ENCODE data around the gene ANKRD16. TPM values are rescaled to one million over a fixed set of nuclear protein-coding genes. Genes with fewer than 3 reads are reported as not detected.
A peak's percentile ranks its signal among the peaks of the same experiment; 100 is the strongest.

ANKRD16 gene
- total RNA-seq, 1 experiment from 2014 or later: 12.2 TPM

DNA sequence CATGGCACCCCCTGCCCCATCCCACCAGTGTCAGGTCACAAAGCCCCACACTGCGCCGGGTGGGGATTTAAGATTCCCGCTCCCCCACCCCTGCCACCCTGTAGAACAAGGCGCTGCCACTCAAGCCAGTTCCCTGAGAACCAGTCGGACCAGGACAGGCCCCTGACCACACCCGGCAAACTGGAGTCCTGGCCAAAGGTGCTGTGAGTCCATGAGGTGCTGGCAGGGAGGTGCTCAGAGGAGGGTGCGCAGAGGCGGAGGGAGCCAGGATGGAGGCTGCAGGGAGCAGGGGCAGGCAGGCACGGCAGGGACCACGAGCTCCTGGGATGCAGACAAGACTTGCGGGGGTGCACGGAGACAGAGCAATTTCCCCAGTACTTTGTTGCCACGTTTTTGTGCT lies 56.7 kb downstream of the ANKRD16 start:
- Mint-ChIP-seq H3K4me1 (no peaks in the 10 kb centered on the region), H3K4me3 (no peak overlapping the region), H3K36me3 (no peaks in the 10 kb centered on the region), H3K9me3 (no peaks in the 10 kb centered on the region), H3K27ac (no peak overlapping the region), H3K27me3 (ENCODE audit: low read depth) (no peaks in the 10 kb centered on the region)
- CTCF ChIA-PET: no interaction called here
- ATAC-seq (no peak), DNase-seq (ENCODE audit: low spot score) (no peak)
- TF ChIP-seq ZNF423 (CRISPR knock-in tag; IDR thresholded peaks at IDR 0.05): no peak
- TF ChIP-seq, protein P1, sequence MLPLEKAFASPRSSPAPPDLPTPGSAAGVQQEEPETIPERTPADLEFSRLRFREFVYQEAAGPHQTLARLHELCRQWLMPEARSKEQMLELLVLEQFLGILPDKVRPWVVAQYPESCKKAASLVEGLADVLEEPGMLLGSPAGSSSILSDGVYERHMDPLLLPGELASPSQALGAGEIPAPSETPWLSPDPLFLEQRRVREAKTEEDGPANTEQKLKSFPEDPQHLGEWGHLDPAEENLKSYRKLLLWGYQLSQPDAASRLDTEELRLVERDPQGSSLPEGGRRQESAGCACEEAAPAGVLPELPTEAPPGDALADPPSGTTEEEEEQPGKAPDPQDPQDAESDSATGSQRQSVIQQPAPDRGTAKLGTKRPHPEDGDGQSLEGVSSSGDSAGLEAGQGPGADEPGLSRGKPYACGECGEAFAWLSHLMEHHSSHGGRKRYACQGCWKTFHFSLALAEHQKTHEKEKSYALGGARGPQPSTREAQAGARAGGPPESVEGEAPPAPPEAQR (CRISPR knock-in tag; IDR thresholded peaks at IDR 0.05): no peak
- TF ChIP-seq, protein P2, sequence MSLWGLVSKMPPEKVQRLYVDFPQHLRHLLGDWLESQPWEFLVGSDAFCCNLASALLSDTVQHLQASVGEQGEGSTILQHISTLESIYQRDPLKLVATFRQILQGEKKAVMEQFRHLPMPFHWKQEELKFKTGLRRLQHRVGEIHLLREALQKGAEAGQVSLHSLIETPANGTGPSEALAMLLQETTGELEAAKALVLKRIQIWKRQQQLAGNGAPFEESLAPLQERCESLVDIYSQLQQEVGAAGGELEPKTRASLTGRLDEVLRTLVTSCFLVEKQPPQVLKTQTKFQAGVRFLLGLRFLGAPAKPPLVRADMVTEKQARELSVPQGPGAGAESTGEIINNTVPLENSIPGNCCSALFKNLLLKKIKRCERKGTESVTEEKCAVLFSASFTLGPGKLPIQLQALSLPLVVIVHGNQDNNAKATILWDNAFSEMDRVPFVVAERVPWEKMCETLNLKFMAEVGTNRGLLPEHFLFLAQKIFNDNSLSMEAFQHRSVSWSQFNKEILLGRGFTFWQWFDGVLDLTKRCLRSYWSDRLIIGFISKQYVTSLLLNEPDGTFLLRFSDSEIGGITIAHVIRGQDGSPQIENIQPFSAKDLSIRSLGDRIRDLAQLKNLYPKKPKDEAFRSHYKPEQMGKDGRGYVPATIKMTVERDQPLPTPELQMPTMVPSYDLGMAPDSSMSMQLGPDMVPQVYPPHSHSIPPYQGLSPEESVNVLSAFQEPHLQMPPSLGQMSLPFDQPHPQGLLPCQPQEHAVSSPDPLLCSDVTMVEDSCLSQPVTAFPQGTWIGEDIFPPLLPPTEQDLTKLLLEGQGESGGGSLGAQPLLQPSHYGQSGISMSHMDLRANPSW (CRISPR knock-in tag; conservative IDR thresholded peaks at IDR 0.05; ENCODE audit: low read depth): no peak
- no peak for TF ChIP-seq ATF1 (CRISPR knock-in tag; IDR thresholded peaks at IDR 0.05)
- TF ChIP-seq MXD4 (CRISPR knock-in tag; IDR thresholded peaks at IDR 0.05; ENCODE audit: borderline replicate concordance): no peak
- TF ChIP-seq JAZF1 (CRISPR knock-in tag; IDR thresholded peaks at IDR 0.05): no peak
- POLR2A ChIA-PET: interaction anchor here (0.6 kb wide), 1 partner anchor 14 kb away, joined by 6 read pairs; no protein-coding TSS in a partner anchor

DNA sequence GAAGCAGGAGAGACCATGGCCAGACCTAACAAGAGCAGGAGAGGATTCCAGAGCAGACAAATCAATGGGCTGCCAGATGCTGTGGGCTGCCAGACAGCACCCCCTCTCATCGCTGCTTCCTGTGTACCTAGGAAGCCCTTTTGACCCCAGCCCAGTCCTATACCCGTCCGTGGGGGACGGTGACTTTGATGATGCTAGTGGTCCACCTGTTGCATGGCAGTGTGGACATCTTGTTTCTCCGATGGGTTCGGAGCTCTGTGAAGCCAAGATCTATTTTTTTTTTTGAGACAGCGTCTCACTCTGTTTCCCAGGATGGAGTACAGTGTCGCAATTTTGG lies 58.3 kb downstream of the ANKRD16 start:
- no peaks in the 10 kb centered on the region for H3K36me3 Mint-ChIP-seq
- no peak overlapping the region for H3K27ac Mint-ChIP-seq
- DNase-seq (ENCODE audit: low spot score) (no peak), ATAC-seq (no peak)
- no peaks in the 10 kb centered on the region for H3K9me3 Mint-ChIP-seq
- ChIA-PET POLR2A (interaction anchor here (0.6 kb wide), 1 partner anchor 71 kb away, joined by 3 read pairs; no protein-coding TSS in a partner anchor), CTCF (no interaction called here)
- H3K4me1 Mint-ChIP-seq: no peaks in the 10 kb centered on the region
- no peaks in the 10 kb centered on the region for H3K27me3 Mint-ChIP-seq (ENCODE audit: low read depth)
- TF ChIP-seq GABPB1 (CRISPR knock-in tag; IDR thresholded peaks at IDR 0.05): 0 out of 2 replicates have a peak, but pooled peaks have one; percentile 34
- TF ChIP-seq, protein P3, sequence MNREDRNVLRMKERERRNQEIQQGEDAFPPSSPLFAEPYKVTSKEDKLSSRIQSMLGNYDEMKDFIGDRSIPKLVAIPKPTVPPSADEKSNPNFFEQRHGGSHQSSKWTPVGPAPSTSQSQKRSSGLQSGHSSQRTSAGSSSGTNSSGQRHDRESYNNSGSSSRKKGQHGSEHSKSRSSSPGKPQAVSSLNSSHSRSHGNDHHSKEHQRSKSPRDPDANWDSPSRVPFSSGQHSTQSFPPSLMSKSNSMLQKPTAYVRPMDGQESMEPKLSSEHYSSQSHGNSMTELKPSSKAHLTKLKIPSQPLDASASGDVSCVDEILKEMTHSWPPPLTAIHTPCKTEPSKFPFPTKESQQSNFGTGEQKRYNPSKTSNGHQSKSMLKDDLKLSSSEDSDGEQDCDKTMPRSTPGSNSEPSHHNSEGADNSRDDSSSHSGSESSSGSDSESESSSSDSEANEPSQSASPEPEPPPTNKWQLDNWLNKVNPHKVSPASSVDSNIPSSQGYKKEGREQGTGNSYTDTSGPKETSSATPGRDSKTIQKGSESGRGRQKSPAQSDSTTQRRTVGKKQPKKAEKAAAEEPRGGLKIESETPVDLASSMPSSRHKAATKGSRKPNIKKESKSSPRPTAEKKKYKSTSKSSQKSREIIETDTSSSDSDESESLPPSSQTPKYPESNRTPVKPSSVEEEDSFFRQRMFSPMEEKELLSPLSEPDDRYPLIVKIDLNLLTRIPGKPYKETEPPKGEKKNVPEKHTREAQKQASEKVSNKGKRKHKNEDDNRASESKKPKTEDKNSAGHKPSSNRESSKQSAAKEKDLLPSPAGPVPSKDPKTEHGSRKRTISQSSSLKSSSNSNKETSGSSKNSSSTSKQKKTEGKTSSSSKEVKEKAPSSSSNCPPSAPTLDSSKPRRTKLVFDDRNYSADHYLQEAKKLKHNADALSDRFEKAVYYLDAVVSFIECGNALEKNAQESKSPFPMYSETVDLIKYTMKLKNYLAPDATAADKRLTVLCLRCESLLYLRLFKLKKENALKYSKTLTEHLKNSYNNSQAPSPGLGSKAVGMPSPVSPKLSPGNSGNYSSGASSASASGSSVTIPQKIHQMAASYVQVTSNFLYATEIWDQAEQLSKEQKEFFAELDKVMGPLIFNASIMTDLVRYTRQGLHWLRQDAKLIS (CRISPR knock-in tag; IDR thresholded peaks at IDR 0.05; ENCODE audit: borderline replicate concordance): no peak
- H3K4me3 Mint-ChIP-seq: no peak overlapping the region

DNA sequence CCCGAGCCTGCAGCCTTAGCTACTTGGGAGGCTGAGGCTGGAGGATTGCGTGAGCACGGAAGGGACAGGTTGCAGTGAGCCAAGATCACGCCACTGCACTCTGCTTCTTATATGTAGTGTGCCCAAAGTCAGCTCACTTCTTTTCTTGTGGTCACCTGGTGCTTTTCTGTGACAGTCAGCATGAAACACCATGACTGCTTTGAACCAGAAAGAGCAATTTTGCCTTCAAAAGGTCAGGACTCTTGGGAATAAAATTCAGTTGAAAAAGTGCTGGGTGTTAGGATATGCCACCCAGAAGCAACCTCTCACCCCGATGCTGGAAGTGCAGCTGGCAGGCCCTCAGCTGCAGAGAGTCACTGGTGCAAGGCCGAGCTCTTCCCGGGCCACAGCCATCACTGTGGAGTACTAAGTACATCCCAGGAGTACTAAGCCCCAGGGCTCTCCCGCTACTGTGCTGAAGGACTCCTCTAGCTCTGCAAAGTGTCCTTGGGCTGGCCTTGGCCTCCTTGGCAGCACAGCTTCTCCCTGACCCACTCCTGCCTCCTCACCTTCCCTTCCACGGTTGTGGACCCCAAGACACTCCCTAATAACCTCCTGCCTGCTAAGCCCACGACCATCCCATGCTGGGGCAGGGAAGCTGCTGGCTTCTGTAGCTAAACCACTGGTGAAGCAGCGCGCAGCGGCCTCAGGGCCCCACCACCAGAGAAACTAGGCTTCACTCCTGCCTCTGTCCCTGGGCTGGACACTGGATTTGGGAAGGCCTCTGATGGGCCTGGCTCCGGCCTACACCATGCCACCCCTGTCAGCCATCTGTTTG lies 58.9 kb downstream of the ANKRD16 start:
- no peak overlapping the region for H3K4me3 Mint-ChIP-seq
- no peaks in the 10 kb centered on the region for H3K27me3 Mint-ChIP-seq (ENCODE audit: low read depth)
- ChIA-PET CTCF (interaction anchor here (0.8 kb wide), 1 partner anchor 20 kb away, joined by 3 read pairs; no protein-coding TSS in a partner anchor), POLR2A (interaction anchor here (0.6 kb wide), 1 partner anchor 72 kb away, joined by 3 read pairs; no protein-coding TSS in a partner anchor)
- no peaks in the 10 kb centered on the region for H3K4me1 Mint-ChIP-seq
- no peak for DNase-seq (ENCODE audit: low spot score)
- no peak for ATAC-seq
- H3K27ac Mint-ChIP-seq: no peak overlapping the region
- no peaks in the 10 kb centered on the region for H3K9me3 Mint-ChIP-seq
- H3K36me3 Mint-ChIP-seq: no peaks in the 10 kb centered on the region
- TF ChIP-seq, protein P1 (CRISPR knock-in tag; IDR thresholded peaks at IDR 0.05): no peak
- TF ChIP-seq RORB (CRISPR knock-in tag; IDR thresholded peaks at IDR 0.05): no peak
- TF ChIP-seq, protein P4, sequence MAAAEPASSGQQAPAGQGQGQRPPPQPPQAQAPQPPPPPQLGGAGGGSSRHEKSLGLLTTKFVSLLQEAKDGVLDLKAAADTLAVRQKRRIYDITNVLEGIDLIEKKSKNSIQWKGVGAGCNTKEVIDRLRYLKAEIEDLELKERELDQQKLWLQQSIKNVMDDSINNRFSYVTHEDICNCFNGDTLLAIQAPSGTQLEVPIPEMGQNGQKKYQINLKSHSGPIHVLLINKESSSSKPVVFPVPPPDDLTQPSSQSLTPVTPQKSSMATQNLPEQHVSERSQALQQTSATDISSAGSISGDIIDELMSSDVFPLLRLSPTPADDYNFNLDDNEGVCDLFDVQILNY (CRISPR knock-in tag; IDR thresholded peaks at IDR 0.05): no peak
- no peak for TF ChIP-seq RELA (CRISPR knock-in tag; IDR thresholded peaks at IDR 0.05; ENCODE audit: borderline replicate concordance)
- TF ChIP-seq ZNF671 (CRISPR knock-in tag; IDR thresholded peaks at IDR 0.05): no peak
- TF ChIP-seq, protein P3 (CRISPR knock-in tag; IDR thresholded peaks at IDR 0.05; ENCODE audit: borderline replicate concordance): no peak
- TF ChIP-seq, protein P5, sequence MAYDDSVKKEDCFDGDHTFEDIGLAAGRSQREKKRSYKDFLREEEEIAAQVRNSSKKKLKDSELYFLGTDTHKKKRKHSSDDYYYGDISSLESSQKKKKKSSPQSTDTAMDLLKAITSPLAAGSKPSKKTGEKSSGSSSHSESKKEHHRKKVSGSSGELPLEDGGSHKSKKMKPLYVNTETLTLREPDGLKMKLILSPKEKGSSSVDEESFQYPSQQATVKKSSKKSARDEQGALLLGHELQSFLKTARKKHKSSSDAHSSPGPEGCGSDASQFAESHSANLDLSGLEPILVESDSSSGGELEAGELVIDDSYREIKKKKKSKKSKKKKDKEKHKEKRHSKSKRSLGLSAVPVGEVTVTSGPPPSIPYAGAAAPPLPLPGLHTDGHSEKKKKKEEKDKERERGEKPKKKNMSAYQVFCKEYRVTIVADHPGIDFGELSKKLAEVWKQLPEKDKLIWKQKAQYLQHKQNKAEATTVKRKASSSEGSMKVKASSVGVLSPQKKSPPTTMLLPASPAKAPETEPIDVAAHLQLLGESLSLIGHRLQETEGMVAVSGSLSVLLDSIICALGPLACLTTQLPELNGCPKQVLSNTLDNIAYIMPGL (CRISPR knock-in tag; IDR thresholded peaks at IDR 0.05): no peak

All from WTC11 (cell line).